ENCODE data around the gene ALDH4A1.
"Not testable (repeated sequence)": the region's sequence is repeated elsewhere in the genome, so short reads cannot be mapped to it uniquely, and the experiment has no call there.

ALDH4A1 gene

GRCh38 chr1:18879215-18879790 is 23.1 kb downstream of the ALDH4A1 start:
- no peak for DNase-seq

- DNase-seq: no peak
Measured at GRCh38 chr1:18878538-18879214, 23.7 kb downstream of the ALDH4A1 start.

- DNase-seq: no peak
Measured at GRCh38 chr1:18877282-18877681, 25.1 kb downstream of the ALDH4A1 start.

DNA sequence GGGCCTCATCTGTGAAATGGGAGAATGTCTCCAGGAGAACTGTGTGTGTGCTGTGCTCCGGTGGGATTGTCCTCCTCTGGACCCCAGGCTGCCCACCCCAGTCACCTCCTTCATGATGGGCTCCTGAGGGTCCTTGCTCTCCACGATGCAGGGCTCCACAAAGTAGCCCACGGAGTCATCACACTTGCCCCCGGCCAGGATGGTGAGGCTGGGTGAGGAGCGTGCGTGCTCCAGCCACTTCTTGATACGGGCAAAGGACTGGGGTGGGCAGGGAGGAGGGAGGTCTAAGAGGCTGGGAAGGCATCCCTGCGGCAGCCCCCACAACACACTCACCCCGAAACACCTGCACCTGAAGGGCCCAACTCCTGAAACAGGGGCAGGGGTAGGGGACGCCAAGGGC is 26.1 kb downstream of the ALDH4A1 start:
- no peak for DNase-seq

- no peak for DNase-seq
Measured at GRCh38 chr1:18875796-18876128, 26.6 kb downstream of the ALDH4A1 start.

DNA sequence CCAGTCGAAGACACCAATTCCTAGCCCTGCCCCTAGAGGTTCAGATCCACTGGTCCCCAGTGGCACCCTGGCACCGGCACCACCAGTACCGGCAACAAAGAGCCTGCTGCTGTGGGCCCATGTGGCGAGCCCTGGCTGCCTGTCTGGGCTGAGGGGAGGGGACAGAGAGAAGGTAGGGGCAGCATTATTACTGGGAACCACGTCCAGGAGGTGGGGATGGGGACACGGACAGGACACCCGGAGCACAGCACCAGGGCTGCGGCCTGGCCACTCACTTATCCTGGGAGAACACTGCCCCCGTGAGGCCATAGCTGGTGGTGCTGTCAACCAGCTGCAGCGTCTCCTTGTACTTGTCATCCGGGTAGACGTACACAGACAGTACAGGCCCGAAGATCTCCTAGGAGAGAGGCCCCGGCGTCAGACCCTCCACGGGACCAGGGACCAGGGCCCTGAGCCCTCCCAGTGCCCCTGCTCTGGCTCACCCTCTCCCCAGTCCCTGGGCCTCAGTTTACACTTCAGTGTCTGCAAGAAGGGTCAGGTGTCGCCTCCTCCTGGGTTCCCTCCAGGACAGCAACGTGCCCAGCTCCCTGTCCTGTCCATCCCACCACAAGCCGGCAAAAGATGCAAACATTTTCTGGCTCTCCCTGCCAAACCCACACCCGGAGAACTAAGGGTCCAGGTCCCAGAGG is 27.1 kb downstream of the ALDH4A1 start:
- DNase-seq: peak in 13 of 14 donors; percentile 14 to 76 (median 44)

DNA sequence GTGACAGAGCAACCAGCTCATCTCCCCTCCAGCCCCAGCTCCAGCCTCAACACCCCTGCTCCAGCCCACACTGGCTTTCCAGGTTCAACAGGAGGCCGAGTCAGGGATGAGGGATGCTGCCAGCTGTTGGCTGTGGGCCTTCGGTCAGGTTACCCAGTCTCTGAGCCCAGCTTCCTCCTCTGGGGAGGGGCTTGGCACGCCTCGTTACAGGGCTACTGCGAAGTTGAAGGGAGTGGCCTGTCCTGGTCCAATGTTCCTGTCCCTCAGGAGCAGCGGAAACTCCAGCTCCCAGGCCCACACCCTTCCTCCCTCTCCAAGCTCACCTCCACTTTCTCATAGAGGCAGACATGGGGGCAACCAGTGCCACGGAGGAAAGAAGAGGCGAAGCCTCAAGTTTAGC is 27.8 kb downstream of the ALDH4A1 start:
- no peak for DNase-seq

- DNase-seq: no peak
Measured at GRCh38 chr1:18874036-18874435, 28.3 kb downstream of the ALDH4A1 start.

GRCh38 chr1:18872071-18872611 is 30.2 kb downstream of the ALDH4A1 start:
- DNase-seq: no peak

GRCh38 chr1:18871401-18872070 is 30.8 kb downstream of the ALDH4A1 start:
- no peak for DNase-seq

DNA sequence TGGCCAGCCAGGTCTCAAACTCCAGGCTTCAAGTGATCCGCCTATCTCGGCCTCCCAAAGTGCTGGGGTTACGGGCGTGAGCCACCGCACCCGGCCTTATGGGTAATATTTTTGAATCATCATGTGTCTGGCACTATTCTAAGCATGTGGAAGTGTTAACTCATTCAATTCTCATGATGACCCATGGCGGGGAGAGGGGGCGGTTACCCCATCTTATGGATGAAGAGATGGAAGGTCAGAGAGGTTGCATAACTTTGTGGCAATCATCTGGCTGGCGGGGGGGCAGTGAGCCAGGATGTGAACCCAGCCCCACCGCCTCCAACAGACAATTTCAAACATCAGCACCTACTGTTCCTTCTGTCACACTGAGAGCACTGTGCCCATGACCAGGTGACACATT is 31.4 kb downstream of the ALDH4A1 start:
- DNase-seq: no peak

DNA sequence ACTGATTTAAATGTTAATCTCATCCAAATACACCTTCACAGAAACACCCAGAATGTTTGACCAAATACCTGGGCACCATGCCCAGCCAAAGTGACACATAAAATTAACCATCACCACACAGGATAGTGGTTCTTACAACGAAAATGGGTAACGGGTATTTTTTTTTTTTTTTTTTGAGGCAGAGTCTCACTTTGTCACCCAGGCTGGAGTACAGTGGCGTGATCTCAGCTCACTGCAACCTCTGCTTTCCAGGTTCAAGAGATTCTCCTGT is 31.8 kb downstream of the ALDH4A1 start:
- not testable (repeated sequence) for DNase-seq

DNA sequence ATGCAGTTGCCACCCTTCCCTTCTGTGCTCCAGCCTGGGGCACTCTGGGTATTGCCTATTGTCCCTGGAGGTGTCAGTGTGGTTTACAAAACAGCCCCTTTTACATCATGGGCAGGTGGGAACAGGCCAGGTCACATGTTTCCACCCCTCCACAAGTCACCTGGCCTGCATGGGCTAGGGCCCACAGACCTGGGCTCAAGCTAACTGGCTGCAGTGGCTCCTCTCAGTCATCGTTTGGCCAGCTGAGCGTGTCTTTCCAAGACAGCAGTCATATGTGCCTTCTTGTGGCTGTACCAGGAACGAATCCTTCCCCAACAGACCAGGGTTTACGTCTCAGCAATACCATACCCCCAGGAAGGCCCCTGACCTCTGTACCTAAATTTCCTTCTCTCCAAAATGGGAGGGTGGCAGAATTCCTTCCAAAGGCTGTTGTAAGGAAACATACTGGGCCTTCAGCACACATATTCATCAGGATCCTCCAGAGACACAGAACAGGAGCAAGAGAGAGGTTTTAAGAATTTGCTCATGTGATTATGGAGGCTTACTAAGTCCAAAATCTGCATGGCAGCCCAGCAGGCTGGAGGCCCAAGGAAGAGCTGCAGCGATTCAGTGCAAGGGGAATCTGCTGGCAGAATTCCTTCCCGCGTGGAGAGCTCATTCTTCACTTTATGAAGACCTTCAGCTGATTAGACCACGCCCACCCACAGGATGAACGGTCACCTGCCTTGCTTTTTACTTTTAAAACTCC is 32.3 kb downstream of the ALDH4A1 start:
- DNase-seq: no peak

- DNase-seq: peak in 2 of 14 donors; percentile 0 to 3
Measured at GRCh38 chr1:18868801-18869424, 33.4 kb downstream of the ALDH4A1 start.

- no peak for DNase-seq
Measured at GRCh38 chr1:18868354-18868753, 34.0 kb downstream of the ALDH4A1 start.

DNA sequence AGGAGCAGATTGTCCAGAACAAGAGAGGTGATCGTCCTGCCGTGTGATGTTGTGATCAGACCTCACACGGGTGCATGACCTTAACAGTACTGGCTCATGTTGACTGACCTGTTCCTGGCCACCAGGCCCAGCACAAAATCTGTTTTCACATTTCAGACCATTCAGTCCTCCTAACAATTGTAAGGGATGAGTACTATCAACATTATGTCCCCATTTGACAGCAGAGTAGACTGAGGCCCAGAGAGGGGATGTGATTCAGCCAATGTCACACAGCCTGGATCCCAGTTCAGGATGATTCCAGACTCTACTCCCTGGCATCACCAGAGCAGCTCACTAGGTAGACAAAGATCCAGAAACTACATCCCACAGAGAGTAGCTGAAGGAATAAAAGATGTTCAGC is 35.5 kb downstream of the ALDH4A1 start:
- no peak for DNase-seq

DNA sequence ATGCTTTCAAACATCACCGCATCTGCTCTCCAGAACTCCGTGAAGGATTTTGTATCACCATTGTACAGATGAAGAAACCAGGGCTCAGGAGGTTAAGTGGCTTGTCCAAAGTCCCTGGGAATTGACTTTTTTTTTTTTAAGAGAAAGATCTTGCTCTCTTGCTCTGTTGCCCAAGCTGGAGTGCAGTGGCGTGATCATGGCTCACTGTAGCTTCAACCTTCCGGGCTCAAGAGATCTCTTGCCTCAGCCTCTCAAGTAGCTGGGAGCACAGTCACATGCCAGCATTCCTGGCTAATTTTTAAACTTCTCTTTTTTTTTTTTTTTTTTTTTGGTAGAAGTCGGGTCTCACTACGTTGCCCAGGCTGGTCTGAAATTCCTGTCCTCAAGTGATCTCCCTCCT is 36.0 kb downstream of the ALDH4A1 start:
- no peak for DNase-seq

- DNase-seq: no peak
Measured at GRCh38 chr1:18865176-18865575, 37.2 kb downstream of the ALDH4A1 start.

- no peak for DNase-seq
Measured at GRCh38 chr1:18861590-18861989, 40.8 kb downstream of the ALDH4A1 start.

DNA sequence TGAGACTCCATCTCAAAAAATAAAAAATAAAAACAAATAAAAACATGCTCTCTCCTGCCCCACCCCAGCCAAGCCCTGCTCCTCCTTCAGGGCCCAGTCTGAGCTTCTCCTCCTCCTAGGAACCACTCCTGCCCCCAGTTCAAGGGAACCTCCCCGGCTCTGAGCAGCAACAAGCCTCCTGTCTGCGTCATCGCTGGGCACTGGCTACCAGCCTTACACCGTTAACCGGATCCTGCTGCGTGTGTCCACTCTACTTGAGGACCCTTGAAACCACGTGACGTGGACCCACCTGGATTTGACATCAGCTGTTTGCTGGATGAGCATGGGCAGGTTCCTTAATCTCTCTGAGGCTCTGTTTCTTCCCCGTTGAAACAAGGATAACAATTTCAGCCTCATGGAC is 41.3 kb downstream of the ALDH4A1 start:
- no peak for DNase-seq

GRCh38 chr1:18859560-18859959 is 42.8 kb downstream of the ALDH4A1 start, which contains the start of gene TAS1R2:
TAS1R2 (minus strand) TSS chr1:18859660; CDS start chr1:18859660, 0 bp downstream.
- no peak for DNase-seq

DNA sequence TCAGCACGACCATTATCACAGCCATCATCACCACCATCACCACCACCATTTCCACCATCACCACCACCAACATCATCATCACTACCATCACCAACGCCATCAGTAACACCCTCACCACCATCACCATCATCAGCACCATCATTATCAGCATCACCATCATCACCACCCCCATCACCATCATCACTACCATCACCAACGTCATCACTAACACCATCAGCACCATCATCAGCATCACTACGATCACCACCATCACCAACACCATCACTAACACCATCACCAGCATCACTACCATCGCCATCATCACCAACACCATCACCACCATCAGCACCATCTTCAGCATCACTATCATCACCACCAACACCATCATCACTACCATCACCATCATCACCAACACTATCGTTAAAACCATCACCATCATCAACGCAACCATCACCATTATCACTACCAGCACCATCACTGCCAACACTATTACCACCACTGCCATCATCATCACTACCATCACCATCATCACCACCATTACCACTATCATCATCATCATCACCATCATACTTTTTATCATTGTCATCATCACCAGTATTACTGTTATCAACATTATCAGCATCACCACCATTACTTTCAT is 44.2 kb downstream of the ALDH4A1 start:
- no peak for DNase-seq
